ENCODE measurements around the gene COL20A1. TPM values are rescaled to one million over a fixed set of nuclear protein-coding genes. Genes with fewer than 3 reads are reported as not detected.

The COL20A1 gene
- total RNA-seq, 1 donor from 2014 or later, result not detected

- no peak overlapping the region for H3K27ac Mint-ChIP-seq
- peaks cover 6% of the 10 kb centered on the region for H3K9me3 Mint-ChIP-seq
- no peaks in the 10 kb centered on the region for H3K36me3 Mint-ChIP-seq (ENCODE audit: low read depth)
- intact Hi-C loops (cut with micrococcal nuclease), result no loop called here
- no peaks in the 10 kb centered on the region for H3K4me1 Mint-ChIP-seq
- H3K4me3 Mint-ChIP-seq, result no peak overlapping the region
- ATAC-seq (ENCODE audit: low read depth) (no peak), DNase-seq (no peak)
- CTCF ChIA-PET, result interaction anchor here (1.6 kb wide), 1 partner anchor 156 kb away, joined by 5 read pairs; no protein-coding TSS in a partner anchor
- POLR2A ChIA-PET, result no interaction called here
- H3K27me3 Mint-ChIP-seq, result peaks cover 21% of the 10 kb centered on the region
- TF ChIP-seq CTCF (IDR thresholded peaks at IDR 0.05), result no peak
Measured at GRCh38 chr20:63380346-63380870, 87.4 kb downstream of the COL20A1 start.

- no peaks in the 10 kb centered on the region for H3K36me3 Mint-ChIP-seq (ENCODE audit: low read depth)
Measured at GRCh38 chr20:63381781-63382431, 88.9 kb downstream of the COL20A1 start.

GRCh38 chr20:63382551-63383300, 89.7 kb downstream of the COL20A1 start:
- no peaks in the 10 kb centered on the region for H3K4me1 Mint-ChIP-seq
- no peaks in the 10 kb centered on the region for H3K36me3 Mint-ChIP-seq (ENCODE audit: low read depth)
- peaks cover 13% of the 10 kb centered on the region for H3K27me3 Mint-ChIP-seq
- CTCF ChIA-PET, result interaction anchor here (2.1 kb wide), 1 partner anchor 159 kb away, joined by 9 read pairs; no protein-coding TSS in a partner anchor
- intact Hi-C loops (cut with micrococcal nuclease), result no loop called here
- H3K4me3 Mint-ChIP-seq, result no peak overlapping the region
- H3K9me3 Mint-ChIP-seq, result peaks cover 11% of the 10 kb centered on the region
- TF ChIP-seq CTCF (IDR thresholded peaks at IDR 0.05), result no peak
- DNase-seq (no peak), ATAC-seq (ENCODE audit: low read depth) (no peak)
- no peak overlapping the region for H3K27ac Mint-ChIP-seq
- POLR2A ChIA-PET, result no interaction called here

More at GRCh38 chr20:63381781-63382431, 88.9 kb downstream of the COL20A1 start:
- H3K9me3 Mint-ChIP-seq, result peaks cover 11% of the 10 kb centered on the region
- peak; percentile 40 for DNase-seq
- H3K4me3 Mint-ChIP-seq, result no peak overlapping the region
- peak; percentile 47 for ATAC-seq (ENCODE audit: low read depth)
- peak; percentile 37 for TF ChIP-seq CTCF (IDR thresholded peaks at IDR 0.05)
- no peaks in the 10 kb centered on the region for H3K4me1 Mint-ChIP-seq
- POLR2A ChIA-PET, result no interaction called here
- H3K27me3 Mint-ChIP-seq, result peaks cover 18% of the 10 kb centered on the region
- CTCF ChIA-PET, result interaction anchor here (1.0 to 2.1 kb wide), 3 partner anchors 73 to 159 kb away, joined by 3 to 9 read pairs (median 5); no protein-coding TSS in a partner anchor
- intact Hi-C loops (cut with micrococcal nuclease), result no loop called here
- no peak overlapping the region for H3K27ac Mint-ChIP-seq

GRCh38 chr20:63383556-63383955, 90.6 kb downstream of the COL20A1 start:
- Mint-ChIP-seq H3K27ac (no peak overlapping the region), H3K4me1 (no peaks in the 10 kb centered on the region), H3K27me3 (peaks cover 9% of the 10 kb centered on the region), H3K9me3 (peaks cover 11% of the 10 kb centered on the region), H3K36me3 (ENCODE audit: low read depth) (no peaks in the 10 kb centered on the region), H3K4me3 (no peak overlapping the region)
- CTCF ChIA-PET, result no interaction called here
- intact Hi-C loops (cut with micrococcal nuclease), result no loop called here
- POLR2A ChIA-PET, result no interaction called here
- ATAC-seq (ENCODE audit: low read depth), result no peak
- DNase-seq, result no peak
- no peak for TF ChIP-seq CTCF (IDR thresholded peaks at IDR 0.05)

- H3K4me3 Mint-ChIP-seq, result no peak overlapping the region
- ChIA-PET POLR2A (no interaction called here), CTCF (no interaction called here)
- peaks cover 11% of the 10 kb centered on the region for H3K9me3 Mint-ChIP-seq
- no peaks in the 10 kb centered on the region for H3K4me1 Mint-ChIP-seq
- TF ChIP-seq CTCF (IDR thresholded peaks at IDR 0.05), result no peak
- no peaks in the 10 kb centered on the region for H3K36me3 Mint-ChIP-seq (ENCODE audit: low read depth)
- H3K27me3 Mint-ChIP-seq, result peaks cover 3% of the 10 kb centered on the region
- intact Hi-C loops (cut with micrococcal nuclease), result no loop called here
- ATAC-seq (ENCODE audit: low read depth) (no peak), DNase-seq (no peak)
- no peak overlapping the region for H3K27ac Mint-ChIP-seq
Measured at GRCh38 chr20:63384336-63384735, 91.3 kb downstream of the COL20A1 start.
